ENCODE measurements around the gene TAF11L10. TPM values are rescaled to one million over a fixed set of nuclear protein-coding genes. Genes with fewer than 3 reads are reported as not detected.
"Not testable (repeated sequence)": the region's sequence is repeated elsewhere in the genome, so short reads cannot be mapped to it uniquely, and the experiment has no call there.

TAF11L10 gene
- total RNA-seq, 1 experiment from 2014 or later: not detected

DNA sequence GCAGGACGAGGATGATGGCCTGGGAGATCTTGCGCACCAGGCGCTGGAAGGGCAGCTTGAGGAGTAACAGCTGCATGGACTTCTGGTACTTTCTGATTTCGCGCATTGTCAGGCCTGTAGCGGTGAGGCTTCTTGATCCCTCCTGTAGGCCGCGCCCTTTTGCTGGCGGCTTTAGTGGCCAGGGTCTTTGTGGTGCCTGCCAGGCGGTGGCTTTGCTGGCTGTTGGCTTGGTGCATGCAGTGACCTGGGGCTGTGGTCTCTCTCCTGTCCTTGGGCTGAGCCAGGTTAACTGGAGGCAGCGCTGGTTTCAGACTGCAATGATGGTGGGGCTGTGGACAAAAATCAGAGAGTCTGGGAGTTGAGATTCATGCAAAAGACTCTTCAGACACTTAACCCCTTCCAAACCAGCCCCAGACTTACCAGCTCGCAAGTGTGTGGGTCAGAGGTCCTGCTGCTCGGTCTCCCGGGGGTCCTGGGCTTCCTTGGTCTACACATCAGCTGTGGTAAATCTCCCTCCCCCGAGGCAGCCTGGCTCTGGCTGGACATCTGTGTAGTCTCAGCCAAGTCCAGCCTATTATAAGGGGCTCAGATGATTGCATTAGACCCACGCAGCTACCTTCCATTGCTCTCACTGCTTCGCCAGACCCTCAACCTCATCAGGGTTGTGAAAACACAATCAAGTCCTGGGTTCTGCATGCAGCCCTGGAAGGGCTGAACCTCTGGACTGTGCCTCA, 17.4 kb upstream of the TAF11L10 start:
- no peak overlapping the region for H3K4me3 Mint-ChIP-seq

DNA sequence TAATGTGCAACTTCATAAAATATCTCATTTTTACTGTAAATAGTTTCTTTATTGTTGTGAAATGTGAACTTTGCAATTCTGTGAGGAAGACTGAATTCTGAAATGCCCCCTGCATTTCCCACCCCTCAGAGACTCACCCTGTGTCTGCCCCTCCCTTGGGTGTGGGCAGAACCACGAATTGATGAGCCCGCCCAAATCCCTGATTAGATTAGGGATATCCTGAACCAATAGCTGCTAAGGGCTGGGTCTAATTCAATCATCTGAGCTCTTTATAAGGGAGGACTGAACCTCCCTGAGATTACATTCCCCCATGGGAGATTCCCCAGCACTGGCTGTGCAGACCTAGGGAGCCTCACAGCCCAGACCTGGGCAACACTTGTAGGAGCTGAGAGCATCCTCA, 12.5 kb upstream of the TAF11L10 start, which contains the start of gene TAF11L12:
Gene TAF11L12 (plus strand): TSS at position 301 of the 400 bp plus-strand sequence.
- not testable (repeated sequence) for H3K4me1 ChIP-seq (ENCODE audit: insufficient read depth, low read length); H3K79me2 ChIP-seq (ENCODE audit: insufficient read depth, low read length); H4K8ac ChIP-seq (replicated peaks; ENCODE audit: insufficient read length, low read depth, low read length); H2AFZ ChIP-seq (ENCODE audit: low read length); H3K27me3 ChIP-seq (ENCODE audit: insufficient read depth, low read length); H2BK15ac ChIP-seq (ENCODE audit: low read depth, low read length); H3K4me2 ChIP-seq (ENCODE audit: insufficient read depth, insufficient read length, low read length); H3K79me1 ChIP-seq (ENCODE audit: insufficient read depth, low read depth, low read length, poor library complexity, severe bottlenecking); H3K27ac ChIP-seq (ENCODE audit: insufficient read length, low read depth, low read length); H3K56ac ChIP-seq (ENCODE audit: insufficient read length, low read depth, low read length); H3K4ac ChIP-seq (ENCODE audit: low read depth, low read length); H2BK20ac ChIP-seq (ENCODE audit: low read depth, low read length, poor library complexity, severe bottlenecking); H3T11ph ChIP-seq (ENCODE audit: low read length); DNase-seq; H3K9ac ChIP-seq (ENCODE audit: extremely low read depth, insufficient read length, low read length); H2BK5ac ChIP-seq (ENCODE audit: insufficient read length, low read length); H3K9me3 Mint-ChIP-seq; H4K5ac ChIP-seq (ENCODE audit: insufficient read length, low read depth, low read length); H4K91ac ChIP-seq (ENCODE audit: insufficient read length, low read depth, low read length); H3K23ac ChIP-seq (ENCODE audit: insufficient read length, low read depth, low read length); H4K20me1 ChIP-seq (ENCODE audit: control insufficient read depth, insufficient read depth, insufficient read length); H2BK120ac ChIP-seq (ENCODE audit: low read depth, low read length, poor library complexity, severe bottlenecking); H3K9me3 ChIP-seq (ENCODE audit: control insufficient read depth, low read depth, low read length); H3K14ac ChIP-seq (ENCODE audit: insufficient read depth, low read length); H3K36me3 Mint-ChIP-seq (ENCODE audit: insufficient read depth in 1 of 3, low read depth in 3 of 3); H2AK5ac ChIP-seq (ENCODE audit: insufficient read length, low read length); H3K4me3 Mint-ChIP-seq; H3K27me3 Mint-ChIP-seq (ENCODE audit: low read depth); H3K23me2 ChIP-seq (ENCODE audit: insufficient read length, low read depth, low read length, poor library complexity, severe bottlenecking); H3K18ac ChIP-seq (ENCODE audit: insufficient read length, low read depth, low read length); H2BK12ac ChIP-seq (ENCODE audit: insufficient read length, low read depth, low read length); H3K4me1 Mint-ChIP-seq
- no CpG with 5 or more reads among the region's 2 CpGs for WGBS (ENCODE audit: extremely low coverage, insufficient read length, low lambda C conversion rate)
- H3K27ac Mint-ChIP-seq: peak within 1 kb of the TSS in 1 of 3 experiments; percentile 75; a peak in 2 of 7 replicates

More for the DNA sequence above, 17.4 kb upstream of the TAF11L10 start:
- H3K4me1 ChIP-seq (ENCODE audit: insufficient read depth, low read length): no peaks in the 10 kb centered on the region
- no peak overlapping the region for H3K4me2 ChIP-seq (ENCODE audit: insufficient read depth, insufficient read length, low read length)
- no peak overlapping the region for H3K14ac ChIP-seq (ENCODE audit: insufficient read depth, low read length)
- H2BK5ac ChIP-seq (ENCODE audit: insufficient read length, low read length): no peak overlapping the region
- no CpG with 5 or more reads among the region's 17 CpGs for WGBS (ENCODE audit: extremely low coverage, insufficient read length, low lambda C conversion rate)
- H3T11ph ChIP-seq (ENCODE audit: low read length): no peak overlapping the region
- no peak overlapping the region for H3K4ac ChIP-seq (ENCODE audit: low read depth, low read length)
- DNase-seq: no peak
- no peaks in the 10 kb centered on the region for H3K23me2 ChIP-seq (ENCODE audit: insufficient read length, low read depth, low read length, poor library complexity, severe bottlenecking)
- no peak overlapping the region for H2BK12ac ChIP-seq (ENCODE audit: insufficient read length, low read depth, low read length)
- H2BK120ac ChIP-seq (ENCODE audit: low read depth, low read length, poor library complexity, severe bottlenecking): no peak overlapping the region
- H2AFZ ChIP-seq (ENCODE audit: low read length): no peak overlapping the region
- H3K23ac ChIP-seq (ENCODE audit: insufficient read length, low read depth, low read length): no peak overlapping the region
- no peak overlapping the region for H2BK15ac ChIP-seq (ENCODE audit: low read depth, low read length)
- H3K79me2 ChIP-seq (ENCODE audit: insufficient read depth, low read length): no peaks in the 10 kb centered on the region
- no peak overlapping the region for H3K9ac ChIP-seq (ENCODE audit: extremely low read depth, insufficient read length, low read length)
- H3K27me3 ChIP-seq (ENCODE audit: insufficient read depth, low read length): no peaks in the 10 kb centered on the region
- no peak overlapping the region for H4K91ac ChIP-seq (ENCODE audit: insufficient read length, low read depth, low read length)
- no peak overlapping the region for H3K56ac ChIP-seq (ENCODE audit: insufficient read length, low read depth, low read length)
- H4K8ac ChIP-seq (replicated peaks; ENCODE audit: insufficient read length, low read depth, low read length): no peak overlapping the region
- H3K27me3 Mint-ChIP-seq (ENCODE audit: low read depth): no peaks in the 10 kb centered on the region
- no peaks in the 10 kb centered on the region for H3K9me3 ChIP-seq (ENCODE audit: control insufficient read depth, low read depth, low read length)
- H3K4me1 Mint-ChIP-seq: no peaks in the 10 kb centered on the region
- H3K79me1 ChIP-seq (ENCODE audit: insufficient read depth, low read depth, low read length, poor library complexity, severe bottlenecking): no peaks in the 10 kb centered on the region
- no peak overlapping the region for H4K5ac ChIP-seq (ENCODE audit: insufficient read length, low read depth, low read length)
- no peak overlapping the region for H2BK20ac ChIP-seq (ENCODE audit: low read depth, low read length, poor library complexity, severe bottlenecking)
- TF ChIP-seq, protein P1, sequence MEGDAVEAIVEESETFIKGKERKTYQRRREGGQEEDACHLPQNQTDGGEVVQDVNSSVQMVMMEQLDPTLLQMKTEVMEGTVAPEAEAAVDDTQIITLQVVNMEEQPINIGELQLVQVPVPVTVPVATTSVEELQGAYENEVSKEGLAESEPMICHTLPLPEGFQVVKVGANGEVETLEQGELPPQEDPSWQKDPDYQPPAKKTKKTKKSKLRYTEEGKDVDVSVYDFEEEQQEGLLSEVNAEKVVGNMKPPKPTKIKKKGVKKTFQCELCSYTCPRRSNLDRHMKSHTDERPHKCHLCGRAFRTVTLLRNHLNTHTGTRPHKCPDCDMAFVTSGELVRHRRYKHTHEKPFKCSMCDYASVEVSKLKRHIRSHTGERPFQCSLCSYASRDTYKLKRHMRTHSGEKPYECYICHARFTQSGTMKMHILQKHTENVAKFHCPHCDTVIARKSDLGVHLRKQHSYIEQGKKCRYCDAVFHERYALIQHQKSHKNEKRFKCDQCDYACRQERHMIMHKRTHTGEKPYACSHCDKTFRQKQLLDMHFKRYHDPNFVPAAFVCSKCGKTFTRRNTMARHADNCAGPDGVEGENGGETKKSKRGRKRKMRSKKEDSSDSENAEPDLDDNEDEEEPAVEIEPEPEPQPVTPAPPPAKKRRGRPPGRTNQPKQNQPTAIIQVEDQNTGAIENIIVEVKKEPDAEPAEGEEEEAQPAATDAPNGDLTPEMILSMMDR (conservative IDR thresholded peaks at IDR 0.05): no peak
- no peak overlapping the region for H2AK5ac ChIP-seq (ENCODE audit: insufficient read length, low read length)
- H3K27ac ChIP-seq (ENCODE audit: insufficient read length, low read depth, low read length): no peak overlapping the region
- no peaks in the 10 kb centered on the region for H4K20me1 ChIP-seq (ENCODE audit: control insufficient read depth, insufficient read depth, insufficient read length)
- no peaks in the 10 kb centered on the region for H3K9me3 Mint-ChIP-seq
- no peak overlapping the region for H3K18ac ChIP-seq (ENCODE audit: insufficient read length, low read depth, low read length)
- H3K27ac Mint-ChIP-seq: no peak overlapping the region
- no peaks in the 10 kb centered on the region for H3K36me3 Mint-ChIP-seq (ENCODE audit: insufficient read depth in 1 of 3, low read depth in 3 of 3)
